ENCODE data around the gene ERV3-1. TPM values are rescaled to one million over a fixed set of nuclear protein-coding genes. Genes with fewer than 3 reads are reported as not detected.
A peak's percentile ranks its signal among the peaks of the same experiment; 100 is the strongest.
"Not testable (repeated sequence)": the region's sequence is repeated elsewhere in the genome, so short reads cannot be mapped to it uniquely, and the experiment has no call there.

ERV3-1 gene
- total RNA-seq, 2 donors from 2014 or later, result 3.5 to 5.7 TPM

DNA sequence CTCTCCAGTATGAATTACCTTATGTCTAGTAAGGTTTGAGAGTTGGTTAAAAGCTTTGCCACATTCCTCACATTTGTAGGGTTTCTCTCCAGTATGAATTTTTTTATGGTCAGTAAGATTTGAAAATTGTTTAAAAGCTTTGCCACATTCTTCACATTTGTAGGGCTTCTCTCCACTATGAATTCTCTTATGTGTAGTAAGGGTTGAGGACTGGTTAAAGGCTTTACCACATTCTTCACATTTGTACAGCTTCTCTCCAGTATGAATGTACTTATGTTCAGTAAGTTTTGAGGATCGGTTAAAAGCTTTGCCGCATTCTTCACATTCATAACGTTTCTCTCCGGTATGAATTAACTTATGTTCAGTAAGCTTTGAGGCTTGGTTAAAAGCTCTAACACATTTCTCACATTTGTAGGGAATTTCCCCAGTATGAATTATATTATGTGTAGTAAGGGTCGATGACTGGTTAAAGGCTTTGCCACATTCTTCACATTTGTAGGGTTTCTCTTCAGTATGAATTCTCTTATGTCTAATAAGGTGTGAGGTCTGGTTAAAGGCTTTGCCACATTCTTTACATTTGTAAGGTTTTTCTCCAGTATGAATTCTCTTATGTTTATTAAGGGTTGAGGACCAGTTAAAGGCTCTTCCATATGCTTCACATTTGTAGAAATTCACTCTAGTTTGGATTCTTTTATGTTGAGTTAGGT is 27.8 kb downstream of the ERV3-1 start:
- H3K9me3 ChIP-seq, result peaks cover 25 to 80% of the 10 kb centered on the region in 2 donors
- H3K4me1 ChIP-seq, result no peaks in the 10 kb centered on the region
- no peaks in the 10 kb centered on the region for H3K27me3 ChIP-seq
- H3K27ac ChIP-seq, result no peak overlapping the region
- H3K4me3 ChIP-seq, result no peak overlapping the region
- no peak for DNase-seq (ENCODE audit: low spot score)
- peaks cover 43% of the 10 kb centered on the region for H3K36me3 ChIP-seq
- TF ChIP-seq, protein P1, sequence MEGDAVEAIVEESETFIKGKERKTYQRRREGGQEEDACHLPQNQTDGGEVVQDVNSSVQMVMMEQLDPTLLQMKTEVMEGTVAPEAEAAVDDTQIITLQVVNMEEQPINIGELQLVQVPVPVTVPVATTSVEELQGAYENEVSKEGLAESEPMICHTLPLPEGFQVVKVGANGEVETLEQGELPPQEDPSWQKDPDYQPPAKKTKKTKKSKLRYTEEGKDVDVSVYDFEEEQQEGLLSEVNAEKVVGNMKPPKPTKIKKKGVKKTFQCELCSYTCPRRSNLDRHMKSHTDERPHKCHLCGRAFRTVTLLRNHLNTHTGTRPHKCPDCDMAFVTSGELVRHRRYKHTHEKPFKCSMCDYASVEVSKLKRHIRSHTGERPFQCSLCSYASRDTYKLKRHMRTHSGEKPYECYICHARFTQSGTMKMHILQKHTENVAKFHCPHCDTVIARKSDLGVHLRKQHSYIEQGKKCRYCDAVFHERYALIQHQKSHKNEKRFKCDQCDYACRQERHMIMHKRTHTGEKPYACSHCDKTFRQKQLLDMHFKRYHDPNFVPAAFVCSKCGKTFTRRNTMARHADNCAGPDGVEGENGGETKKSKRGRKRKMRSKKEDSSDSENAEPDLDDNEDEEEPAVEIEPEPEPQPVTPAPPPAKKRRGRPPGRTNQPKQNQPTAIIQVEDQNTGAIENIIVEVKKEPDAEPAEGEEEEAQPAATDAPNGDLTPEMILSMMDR (IDR thresholded peaks at IDR 0.05), result no peak

DNA sequence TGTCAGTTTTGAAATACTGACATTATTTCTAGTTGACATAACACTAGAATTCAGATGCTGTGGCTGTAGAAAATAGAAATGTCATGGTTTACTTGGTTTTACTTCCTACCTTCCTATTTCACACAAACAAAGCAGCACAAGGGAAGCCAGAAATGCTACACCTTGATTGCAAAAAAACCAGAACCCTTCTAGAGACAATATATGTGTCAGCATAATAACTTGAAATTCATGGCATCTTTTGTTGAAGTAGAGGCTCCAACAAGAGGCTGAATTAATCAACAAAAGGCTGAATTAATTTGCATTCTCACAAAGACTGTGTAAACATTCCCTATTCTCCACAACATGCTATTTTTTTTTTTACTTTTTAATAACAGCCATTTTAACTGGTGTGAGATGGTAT is 40.9 kb downstream of the ERV3-1 start:
- no peaks in the 10 kb centered on the region for H3K36me3 ChIP-seq
- H3K4me1 ChIP-seq, result no peaks in the 10 kb centered on the region
- no peaks in the 10 kb centered on the region for H3K9me3 ChIP-seq
- no peaks in the 10 kb centered on the region for H3K27me3 ChIP-seq
- no peak for DNase-seq (ENCODE audit: low spot score)
- no peak overlapping the region for H3K4me3 ChIP-seq
- TF ChIP-seq, protein P1 (IDR thresholded peaks at IDR 0.05), result no peak
- no peak overlapping the region for H3K27ac ChIP-seq

- DNase-seq (ENCODE audit: low spot score), result no peak
- TF ChIP-seq, protein P1 (IDR thresholded peaks at IDR 0.05), result no peak
- H3K4me1 ChIP-seq, result no peaks in the 10 kb centered on the region
Observed at GRCh38 chr7:64959072-64959747, 47.3 kb downstream of the ERV3-1 start.

DNA sequence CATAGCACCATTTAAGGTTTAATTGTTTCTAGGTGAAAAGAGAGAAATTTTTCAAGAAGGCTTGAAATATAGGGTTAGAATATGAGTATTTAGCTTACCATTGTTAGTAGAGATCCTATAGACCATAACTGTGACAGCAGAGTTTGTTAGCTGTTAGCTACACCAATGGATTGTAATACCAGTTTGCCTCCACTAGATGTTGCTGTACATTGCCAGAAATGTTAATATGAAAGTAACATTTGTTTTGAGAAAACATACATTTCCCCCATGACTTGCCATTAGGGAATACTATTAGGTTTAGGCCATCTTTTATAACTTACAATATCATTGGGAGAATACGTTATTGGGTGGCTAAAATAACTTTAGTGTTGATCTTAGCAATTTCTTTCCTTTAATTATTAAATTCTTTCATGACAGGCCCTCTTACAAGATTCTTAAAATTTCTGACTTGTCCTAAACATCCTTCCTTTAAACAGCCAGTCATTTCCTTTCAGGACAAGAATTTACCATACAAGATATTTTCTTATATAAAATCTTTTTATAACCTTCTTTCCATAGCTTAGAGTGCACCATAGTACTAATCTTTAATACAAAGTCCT is 55.1 kb downstream of the ERV3-1 start:
- Histone ChIP-seq H3K4me3 (no peak overlapping the region), H3K27ac (no peak overlapping the region)

More at GRCh38 chr7:64959072-64959747, 47.3 kb downstream of the ERV3-1 start:
- Histone ChIP-seq H3K36me3 (no peaks in the 10 kb centered on the region), H3K9me3 (no peaks in the 10 kb centered on the region), H3K4me3 (no peak overlapping the region), H3K27me3 (no peaks in the 10 kb centered on the region), H3K27ac (no peak overlapping the region)

GRCh38 chr7:64950673-64951072 is 55.8 kb downstream of the ERV3-1 start:
- not testable (repeated sequence) for H3K4me1 ChIP-seq; H3K36me3 ChIP-seq; H3K9me3 ChIP-seq; H3K4me3 ChIP-seq; H3K27ac ChIP-seq; DNase-seq (ENCODE audit: low spot score)
- H3K27me3 ChIP-seq, result peaks cover 4 to 11% of the 10 kb centered on the region in 2 donors

More for the DNA sequence above, 55.1 kb downstream of the ERV3-1 start:
- peaks cover 4 to 11% of the 10 kb centered on the region in 2 donors for H3K27me3 ChIP-seq
- TF ChIP-seq, protein P1 (IDR thresholded peaks at IDR 0.05), result peak; percentile 85
- H3K9me3 ChIP-seq, result no peaks in the 10 kb centered on the region
- no peaks in the 10 kb centered on the region for H3K36me3 ChIP-seq
- DNase-seq (ENCODE audit: low spot score), result no peak
- H3K4me1 ChIP-seq, result peaks cover 0 to 10% of the 10 kb centered on the region in 2 donors

- not testable (repeated sequence) for H3K27ac ChIP-seq; H3K36me3 ChIP-seq; H3K9me3 ChIP-seq; H3K4me3 ChIP-seq; H3K4me1 ChIP-seq; DNase-seq (ENCODE audit: low spot score)
- peaks cover 4 to 11% of the 10 kb centered on the region in 2 donors for H3K27me3 ChIP-seq
Observed at GRCh38 chr7:64948774-64949173, 57.7 kb downstream of the ERV3-1 start.
